Measurements from ENCODE around the gene RAB4A.

The RAB4A gene

GRCh38 chr1:229249854-229250644, 20.9 kb upstream of the RAB4A start:
- CTCF ChIA-PET: no interaction called here
- no peak for DNase-seq (ENCODE audit: extremely low spot score)
- POLR2A ChIA-PET: no interaction called here
- no peak for TF ChIP-seq CTCF (IDR thresholded peaks at IDR 0.05; ENCODE audit: control extremely low read depth, extremely low read depth, low read depth, missing control alignments)

GRCh38 chr1:229251185-229251584, 19.7 kb upstream of the RAB4A start:
- CTCF ChIA-PET: interaction anchor here (1.2 kb wide), 1 partner anchor 24 kb away, joined by 5 read pairs; no protein-coding TSS in a partner anchor
- TF ChIP-seq CTCF (IDR thresholded peaks at IDR 0.05; ENCODE audit: control extremely low read depth, extremely low read depth, low read depth, missing control alignments): no peak
- POLR2A ChIA-PET: no interaction called here
- DNase-seq (ENCODE audit: extremely low spot score): no peak

GRCh38 chr1:229252228-229252984, 18.5 kb upstream of the RAB4A start:
- CTCF ChIA-PET: interaction anchor here (1.2 kb wide), 1 partner anchor 25 kb away, joined by 5 read pairs; no protein-coding TSS in a partner anchor
- POLR2A ChIA-PET: no interaction called here

GRCh38 chr1:229253151-229253974, 17.5 kb upstream of the RAB4A start:
- no peak for DNase-seq (ENCODE audit: extremely low spot score)
- TF ChIP-seq CTCF (IDR thresholded peaks at IDR 0.05; ENCODE audit: control extremely low read depth, extremely low read depth, low read depth, missing control alignments): no peak
- CTCF ChIA-PET: interaction anchor here (1.3 to 11.1 kb wide), 3 partner anchors 184 to 562 kb away, joined by 3 to 126 read pairs (median 7); no protein-coding TSS in a partner anchor
- POLR2A ChIA-PET: no interaction called here

More at GRCh38 chr1:229252228-229252984, 18.5 kb upstream of the RAB4A start:
- DNase-seq (ENCODE audit: extremely low spot score): no peak
- TF ChIP-seq CTCF (IDR thresholded peaks at IDR 0.05; ENCODE audit: control extremely low read depth, extremely low read depth, low read depth, missing control alignments): no peak

GRCh38 chr1:229254910-229255541, 15.9 kb upstream of the RAB4A start:
- ChIA-PET CTCF (interaction anchor here (0.9 to 11.1 kb wide), 16 partner anchors 11 to 1388 kb away, joined by 3 to 126 read pairs (median 4); partner anchors contain the start of gene RAB4A), POLR2A (no interaction called here)
- peak; percentile 17 for TF ChIP-seq CTCF (IDR thresholded peaks at IDR 0.05; ENCODE audit: control extremely low read depth, extremely low read depth, low read depth, missing control alignments)
- DNase-seq (ENCODE audit: extremely low spot score): no peak

Data from GM10248 (cell line).